ENCODE measurements around the gene TRPT1.

The TRPT1 gene

GRCh38 chr11:64240435-64241240 is 14.7 kb upstream of the TRPT1 start, which contains the start of gene FKBP2:
FKBP2 (plus strand) TSS chr11:64241095; CDS start chr11:64242388, 1,293 bp downstream.
- whole genome bisulfite sequencing (ENCODE audit: extremely low coverage, insufficient coverage, low lambda C conversion rate) = no CpG with 5 or more reads among the region's 58 CpGs
- H3K9ac ChIP-seq (ENCODE audit: low read length) = peak within 1 kb of the TSS; percentile 96
- DNase-seq = peak; percentile 98
- no peaks in the 10 kb centered on the region for H3K27me3 ChIP-seq (ENCODE audit: insufficient read depth, low read length, poor library complexity)
- H4K5ac ChIP-seq (ENCODE audit: low read length) = peak within 1 kb of the TSS; percentile 87
- H2BK5ac ChIP-seq (ENCODE audit: low read length) = peak within 1 kb of the TSS; percentile 95
- peak within 1 kb of the TSS; percentile 93 for H3K18ac ChIP-seq (ENCODE audit: low read length)
- peaks cover 6% of the 10 kb centered on the region for H3K4me1 ChIP-seq (ENCODE audit: control insufficient read depth, low read depth, low read length)
- H4K8ac ChIP-seq (ENCODE audit: low read depth, low read length) = peak within 1 kb of the TSS; percentile 83
- H2BK15ac ChIP-seq (replicated peaks; ENCODE audit: low read depth) = no peak within 1 kb of the TSS
- H3K4me3 ChIP-seq (ENCODE audit: low read length) = peak within 1 kb of the TSS; percentile 88
- peak within 1 kb of the TSS; percentile 90 for H2AK5ac ChIP-seq (ENCODE audit: low read length)
- H3K79me2 ChIP-seq (ENCODE audit: control insufficient read depth, insufficient read depth, low read length) = peaks cover 16% of the 10 kb centered on the region
- H2BK120ac ChIP-seq (ENCODE audit: low read depth, low read length) = peak within 1 kb of the TSS; percentile 6
- H3K4ac ChIP-seq (ENCODE audit: low read depth, low read length) = peak within 1 kb of the TSS; percentile 94
- H3K79me1 ChIP-seq (ENCODE audit: low read length) = peaks cover 7% of the 10 kb centered on the region
- H3K36me3 ChIP-seq (ENCODE audit: control insufficient read depth, insufficient read depth, low read length) = peaks cover 1% of the 10 kb centered on the region
- peak within 1 kb of the TSS; percentile 97 for H3K56ac ChIP-seq (ENCODE audit: low read length)
- H3K23ac ChIP-seq (ENCODE audit: low read length) = peak within 1 kb of the TSS; percentile 89
- H3K27ac ChIP-seq (ENCODE audit: low read depth, low read length) = peak within 1 kb of the TSS; percentile 95
- H3K4me2 ChIP-seq (ENCODE audit: low read length) = peak within 1 kb of the TSS; percentile 83

DNA sequence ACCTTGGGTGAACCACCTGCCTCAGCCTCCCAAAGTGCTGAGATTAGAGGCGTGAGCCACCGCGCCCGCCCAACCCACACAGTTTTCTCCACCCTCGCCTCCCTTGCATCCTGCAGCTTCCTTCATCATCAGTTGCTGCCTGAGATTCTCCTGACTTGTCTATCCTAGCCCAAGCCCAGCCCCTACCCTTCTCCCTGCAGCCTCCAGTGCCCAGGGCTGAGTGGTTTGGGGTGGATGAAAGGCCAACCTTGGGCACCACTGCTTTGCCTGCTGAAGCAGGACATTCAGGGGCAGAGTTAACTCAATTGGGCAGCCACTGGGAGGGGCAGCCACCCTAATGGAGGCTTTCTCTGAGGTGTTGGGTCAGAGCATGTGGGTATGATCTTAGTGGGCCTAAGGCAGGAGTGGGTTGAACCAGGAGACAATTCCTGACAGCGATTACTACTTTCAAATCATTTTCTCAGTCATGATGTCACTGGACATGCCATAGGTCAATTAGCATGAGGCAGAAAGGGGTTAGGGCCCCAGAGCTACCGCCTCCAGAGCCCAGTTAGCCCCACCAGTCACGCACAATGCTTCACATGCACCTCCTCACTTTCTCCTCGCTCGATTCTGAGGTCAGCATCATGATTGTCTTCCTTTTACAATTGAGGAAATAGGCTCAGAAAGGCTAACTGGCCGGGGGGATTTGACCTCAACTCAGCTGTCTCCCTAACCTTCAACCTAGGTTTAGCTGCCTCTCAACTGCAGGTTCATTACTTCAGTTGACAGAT is 13.9 kb upstream of the TRPT1 start:
- Histone ChIP-seq H3K4me2 (ENCODE audit: low read length) (peak overlapping the region; percentile 83), H3K56ac (ENCODE audit: low read length) (peak overlapping the region; percentile 97), H3K79me1 (ENCODE audit: low read length) (peaks cover 7% of the 10 kb centered on the region), H4K5ac (ENCODE audit: low read length) (no peak overlapping the region), H3K36me3 (ENCODE audit: control insufficient read depth, insufficient read depth, low read length) (peaks cover 1% of the 10 kb centered on the region), H3K27ac (ENCODE audit: low read depth, low read length) (no peak overlapping the region), H2BK120ac (ENCODE audit: low read depth, low read length) (no peak overlapping the region), H2AK5ac (ENCODE audit: low read length) (peak overlapping the region; percentile 90), H2BK15ac (replicated peaks; ENCODE audit: low read depth) (no peak overlapping the region), H3K4me1 (ENCODE audit: control insufficient read depth, low read depth, low read length) (peaks cover 6% of the 10 kb centered on the region), H3K9ac (ENCODE audit: low read length) (peak overlapping the region; percentile 96), H2BK5ac (ENCODE audit: low read length) (no peak overlapping the region), H3K4ac (ENCODE audit: low read depth, low read length) (no peak overlapping the region), H3K27me3 (ENCODE audit: insufficient read depth, low read length, poor library complexity) (no peaks in the 10 kb centered on the region), H3K18ac (ENCODE audit: low read length) (no peak overlapping the region), H3K79me2 (ENCODE audit: control insufficient read depth, insufficient read depth, low read length) (peaks cover 8% of the 10 kb centered on the region), H3K23ac (ENCODE audit: low read length) (no peak overlapping the region), H4K8ac (ENCODE audit: low read depth, low read length) (no peak overlapping the region), H3K4me3 (ENCODE audit: low read length) (no peak overlapping the region)
- no CpG with 5 or more reads among the region's 11 CpGs for WGBS (ENCODE audit: extremely low coverage, insufficient coverage, low lambda C conversion rate)
- DNase-seq = no peak

GRCh38 chr11:64238999-64239398 is 13.0 kb upstream of the TRPT1 start:
- no peak for DNase-seq
- H3K4ac ChIP-seq (ENCODE audit: low read depth, low read length) = no peak overlapping the region

GRCh38 chr11:64238076-64238475 is 12.1 kb upstream of the TRPT1 start:
- H4K5ac ChIP-seq (ENCODE audit: low read length) = no peak overlapping the region
- no peak overlapping the region for H3K4me2 ChIP-seq (ENCODE audit: low read length)
- no peaks in the 10 kb centered on the region for H3K36me3 ChIP-seq (ENCODE audit: control insufficient read depth, insufficient read depth, low read length)
- WGBS (ENCODE audit: extremely low coverage, insufficient coverage, low lambda C conversion rate) = no CpG with 5 or more reads among the region's 9 CpGs
- H3K4me3 ChIP-seq (ENCODE audit: low read length) = no peak overlapping the region
- H3K27me3 ChIP-seq (ENCODE audit: insufficient read depth, low read length, poor library complexity) = no peaks in the 10 kb centered on the region
- peaks cover 4% of the 10 kb centered on the region for H3K79me2 ChIP-seq (ENCODE audit: control insufficient read depth, insufficient read depth, low read length)
- H2BK15ac ChIP-seq (replicated peaks; ENCODE audit: low read depth) = no peak overlapping the region
- no peak overlapping the region for H4K8ac ChIP-seq (ENCODE audit: low read depth, low read length)
- H2BK5ac ChIP-seq (ENCODE audit: low read length) = no peak overlapping the region
- no peak overlapping the region for H2AK5ac ChIP-seq (ENCODE audit: low read length)
- H3K4me1 ChIP-seq (ENCODE audit: control insufficient read depth, low read depth, low read length) = peaks cover 8% of the 10 kb centered on the region
- H3K18ac ChIP-seq (ENCODE audit: low read length) = no peak overlapping the region
- no peak overlapping the region for H3K4ac ChIP-seq (ENCODE audit: low read depth, low read length)
- DNase-seq = no peak
- no peak overlapping the region for H3K56ac ChIP-seq (ENCODE audit: low read length)
- no peak overlapping the region for H2BK120ac ChIP-seq (ENCODE audit: low read depth, low read length)
- H3K27ac ChIP-seq (ENCODE audit: low read depth, low read length) = no peak overlapping the region
- H3K79me1 ChIP-seq (ENCODE audit: low read length) = peaks cover 4% of the 10 kb centered on the region
- no peak overlapping the region for H3K23ac ChIP-seq (ENCODE audit: low read length)
- no peak overlapping the region for H3K9ac ChIP-seq (ENCODE audit: low read length)

More at GRCh38 chr11:64238999-64239398, 13.0 kb upstream of the TRPT1 start:
- Histone ChIP-seq H3K4me1 (ENCODE audit: control insufficient read depth, low read depth, low read length) (peaks cover 6% of the 10 kb centered on the region), H3K27me3 (ENCODE audit: insufficient read depth, low read length, poor library complexity) (no peaks in the 10 kb centered on the region), H3K56ac (ENCODE audit: low read length) (no peak overlapping the region), H2BK5ac (ENCODE audit: low read length) (no peak overlapping the region), H2BK15ac (replicated peaks; ENCODE audit: low read depth) (no peak overlapping the region), H2BK120ac (ENCODE audit: low read depth, low read length) (no peak overlapping the region), H3K23ac (ENCODE audit: low read length) (no peak overlapping the region), H4K8ac (ENCODE audit: low read depth, low read length) (no peak overlapping the region), H3K27ac (ENCODE audit: low read depth, low read length) (no peak overlapping the region), H3K18ac (ENCODE audit: low read length) (no peak overlapping the region), H3K4me3 (ENCODE audit: low read length) (no peak overlapping the region), H3K4me2 (ENCODE audit: low read length) (no peak overlapping the region), H4K5ac (ENCODE audit: low read length) (no peak overlapping the region), H3K79me1 (ENCODE audit: low read length) (peaks cover 7% of the 10 kb centered on the region), H2AK5ac (ENCODE audit: low read length) (no peak overlapping the region), H3K79me2 (ENCODE audit: control insufficient read depth, insufficient read depth, low read length) (peaks cover 7% of the 10 kb centered on the region), H3K9ac (ENCODE audit: low read length) (no peak overlapping the region), H3K36me3 (ENCODE audit: control insufficient read depth, insufficient read depth, low read length) (peaks cover 1% of the 10 kb centered on the region)
- WGBS (ENCODE audit: extremely low coverage, insufficient coverage, low lambda C conversion rate) = no CpG with 5 or more reads among the region's 5 CpGs

DNA sequence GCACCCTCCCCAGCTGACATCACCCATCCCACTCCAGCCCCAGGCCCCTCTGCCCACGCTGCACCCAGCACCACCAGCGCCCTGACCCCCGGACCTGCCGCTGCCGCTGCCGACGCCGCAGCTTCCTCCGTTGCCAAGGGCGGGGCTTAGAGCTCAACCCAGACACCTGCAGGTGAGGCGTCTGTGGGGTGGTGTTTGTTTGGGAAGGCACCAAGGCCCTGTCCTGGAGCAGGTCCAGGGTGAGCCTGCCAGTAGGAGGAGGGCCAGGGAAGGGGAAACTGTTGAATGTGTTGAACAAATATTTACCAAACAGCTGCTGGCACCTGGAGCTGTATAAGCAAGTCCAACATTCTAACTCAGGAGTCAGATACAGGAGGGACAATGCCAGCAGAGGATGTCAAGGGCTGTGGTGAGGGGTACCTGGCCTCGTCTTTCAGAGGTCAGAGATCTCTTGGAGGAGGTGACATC is 11.5 kb upstream of the TRPT1 start:
- H2AK5ac ChIP-seq (ENCODE audit: low read length) = no peak overlapping the region
- no peaks in the 10 kb centered on the region for H3K27me3 ChIP-seq (ENCODE audit: insufficient read depth, low read length, poor library complexity)
- H2BK5ac ChIP-seq (ENCODE audit: low read length) = no peak overlapping the region
- H3K4me2 ChIP-seq (ENCODE audit: low read length) = no peak overlapping the region
- H2BK120ac ChIP-seq (ENCODE audit: low read depth, low read length) = no peak overlapping the region
- WGBS (ENCODE audit: extremely low coverage, insufficient coverage, low lambda C conversion rate) = no CpG with 5 or more reads among the region's 12 CpGs
- peaks cover 8% of the 10 kb centered on the region for H3K4me1 ChIP-seq (ENCODE audit: control insufficient read depth, low read depth, low read length)
- no peak overlapping the region for H3K56ac ChIP-seq (ENCODE audit: low read length)
- DNase-seq = no peak
- no peak overlapping the region for H3K4ac ChIP-seq (ENCODE audit: low read depth, low read length)
- no peak overlapping the region for H4K8ac ChIP-seq (ENCODE audit: low read depth, low read length)
- H3K18ac ChIP-seq (ENCODE audit: low read length) = no peak overlapping the region
- no peak overlapping the region for H2BK15ac ChIP-seq (replicated peaks; ENCODE audit: low read depth)
- peaks cover under 1% of the 10 kb centered on the region for H3K79me2 ChIP-seq (ENCODE audit: control insufficient read depth, insufficient read depth, low read length)
- H3K79me1 ChIP-seq (ENCODE audit: low read length) = peaks cover 2% of the 10 kb centered on the region
- no peak overlapping the region for H3K4me3 ChIP-seq (ENCODE audit: low read length)
- H3K23ac ChIP-seq (ENCODE audit: low read length) = no peak overlapping the region
- H3K36me3 ChIP-seq (ENCODE audit: control insufficient read depth, insufficient read depth, low read length) = no peaks in the 10 kb centered on the region
- H3K9ac ChIP-seq (ENCODE audit: low read length) = no peak overlapping the region
- H3K27ac ChIP-seq (ENCODE audit: low read depth, low read length) = no peak overlapping the region
- H4K5ac ChIP-seq (ENCODE audit: low read length) = no peak overlapping the region

Data from mesendoderm (in vitro differentiated cells).